WI38 (cell line): ENCODE results near the gene USP10.

Experiments used
- H3K4me3 ChIP-seq: 2 replicates; pipeline ENCODE4 v1.5.1; 2011; ENCODE audit warnings: low read depth, mild to moderate bottlenecking, control low read depth, low read length
- TF ChIP-seq, protein P1 (sequence below): IDR thresholded peaks from 2 replicates; pipeline ENCODE4 v1.5.1; 2012; ENCODE audit warnings: low read depth, mild to moderate bottlenecking, control low read depth, low read length

The USP10 gene

GRCh38 chr16:84754353-84754856 lies 54.6 kb downstream of the USP10 start:
- H3K4me3 ChIP-seq, result no peak overlapping the region
- TF ChIP-seq, protein P1, sequence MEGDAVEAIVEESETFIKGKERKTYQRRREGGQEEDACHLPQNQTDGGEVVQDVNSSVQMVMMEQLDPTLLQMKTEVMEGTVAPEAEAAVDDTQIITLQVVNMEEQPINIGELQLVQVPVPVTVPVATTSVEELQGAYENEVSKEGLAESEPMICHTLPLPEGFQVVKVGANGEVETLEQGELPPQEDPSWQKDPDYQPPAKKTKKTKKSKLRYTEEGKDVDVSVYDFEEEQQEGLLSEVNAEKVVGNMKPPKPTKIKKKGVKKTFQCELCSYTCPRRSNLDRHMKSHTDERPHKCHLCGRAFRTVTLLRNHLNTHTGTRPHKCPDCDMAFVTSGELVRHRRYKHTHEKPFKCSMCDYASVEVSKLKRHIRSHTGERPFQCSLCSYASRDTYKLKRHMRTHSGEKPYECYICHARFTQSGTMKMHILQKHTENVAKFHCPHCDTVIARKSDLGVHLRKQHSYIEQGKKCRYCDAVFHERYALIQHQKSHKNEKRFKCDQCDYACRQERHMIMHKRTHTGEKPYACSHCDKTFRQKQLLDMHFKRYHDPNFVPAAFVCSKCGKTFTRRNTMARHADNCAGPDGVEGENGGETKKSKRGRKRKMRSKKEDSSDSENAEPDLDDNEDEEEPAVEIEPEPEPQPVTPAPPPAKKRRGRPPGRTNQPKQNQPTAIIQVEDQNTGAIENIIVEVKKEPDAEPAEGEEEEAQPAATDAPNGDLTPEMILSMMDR, result peak; percentile 55

DNA sequence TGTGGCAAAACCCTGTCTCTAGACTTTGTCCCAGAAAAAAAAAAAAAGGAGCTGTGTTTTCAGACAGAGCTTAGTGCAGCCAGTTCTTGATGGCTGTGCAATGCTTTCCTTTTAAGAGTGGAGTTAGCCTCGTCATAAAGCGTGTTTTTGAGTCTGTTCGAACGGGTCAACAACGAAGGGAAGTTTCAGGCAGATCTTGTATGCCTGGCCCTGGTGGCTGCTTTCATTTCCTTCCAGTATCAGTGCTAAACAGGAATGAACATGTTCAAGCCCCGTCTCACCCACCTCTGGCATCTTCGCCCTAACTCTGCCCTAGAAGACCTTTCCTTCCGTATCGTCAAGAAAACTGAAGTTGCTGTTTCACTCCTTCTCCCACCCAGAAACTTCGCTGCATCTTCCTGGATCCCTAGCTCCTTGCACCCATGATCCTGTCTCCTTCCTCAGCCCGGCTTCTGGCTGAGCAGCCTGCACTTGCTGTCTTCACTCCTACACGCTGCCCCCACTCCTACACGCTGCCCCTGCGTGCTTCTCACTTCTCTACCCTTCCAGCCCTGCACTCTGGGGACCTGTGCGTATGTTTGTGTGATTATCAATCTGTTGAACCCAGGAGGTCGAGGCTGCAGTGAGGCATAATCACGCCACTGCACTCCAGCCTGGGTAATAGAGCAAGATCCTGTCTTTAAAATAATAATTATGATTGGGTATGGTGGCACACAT lies 55.3 kb downstream of the USP10 start:
- TF ChIP-seq, protein P1, result no peak
- no peak overlapping the region for H3K4me3 ChIP-seq

DNA sequence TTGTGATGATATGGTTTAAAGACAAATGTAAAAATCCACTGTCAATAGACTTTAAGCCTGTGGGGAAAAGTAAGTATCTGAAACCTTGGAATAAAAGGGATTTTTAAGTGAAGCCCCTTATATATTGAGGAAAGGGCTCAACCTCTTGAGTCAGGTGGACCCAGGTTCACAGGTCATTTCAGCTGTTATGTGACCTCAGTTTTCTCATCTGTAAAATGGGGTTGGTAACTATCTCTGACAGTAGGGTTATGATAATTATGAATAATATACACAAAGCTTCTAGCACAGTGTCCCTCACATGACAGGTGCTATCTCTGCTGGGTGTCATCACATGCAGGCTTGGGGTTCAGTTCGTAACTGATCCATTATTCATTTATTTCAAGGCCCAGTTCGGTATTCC lies 57.0 kb downstream of the USP10 start:
- TF ChIP-seq, protein P1, result no peak

GRCh38 chr16:84758627-84759026 lies 58.8 kb downstream of the USP10 start:
- TF ChIP-seq, protein P1, result no peak
- H3K4me3 ChIP-seq, result no peak overlapping the region

More for the DNA sequence above, 57.0 kb downstream of the USP10 start:
- no peak overlapping the region for H3K4me3 ChIP-seq

- no peak overlapping the region for H3K4me3 ChIP-seq
- TF ChIP-seq, protein P1, result no peak
Observed at GRCh38 chr16:84759061-84759460, 59.3 kb downstream of the USP10 start.

DNA sequence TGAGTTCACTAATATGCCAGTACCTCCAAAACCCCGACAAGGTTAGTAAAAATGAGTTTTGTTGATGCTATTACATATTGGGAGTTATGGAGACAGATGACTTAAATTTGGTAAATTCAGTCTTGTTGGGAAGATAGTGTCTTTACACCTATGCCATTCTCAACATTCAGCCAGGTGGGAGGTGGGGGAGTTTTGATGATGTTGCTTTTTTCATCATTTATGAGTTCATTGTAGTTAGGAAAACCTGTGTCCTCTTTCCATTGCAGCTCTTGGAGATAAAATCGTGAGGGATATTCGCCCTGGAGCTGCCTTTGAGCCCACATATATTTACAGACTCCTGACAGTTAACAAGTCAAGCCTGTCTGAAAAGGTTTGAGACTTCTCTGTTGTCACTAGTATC lies 60.1 kb downstream of the USP10 start:
- no peak overlapping the region for H3K4me3 ChIP-seq
- TF ChIP-seq, protein P1, result no peak
